ENCODE measurements around the gene CCDC30. TPM values are rescaled to one million over a fixed set of nuclear protein-coding genes. Genes with fewer than 3 reads are reported as not detected.

Gene CCDC30
- total RNA-seq, 1 experiment from 2014 or later: 1.3 TPM

DNA sequence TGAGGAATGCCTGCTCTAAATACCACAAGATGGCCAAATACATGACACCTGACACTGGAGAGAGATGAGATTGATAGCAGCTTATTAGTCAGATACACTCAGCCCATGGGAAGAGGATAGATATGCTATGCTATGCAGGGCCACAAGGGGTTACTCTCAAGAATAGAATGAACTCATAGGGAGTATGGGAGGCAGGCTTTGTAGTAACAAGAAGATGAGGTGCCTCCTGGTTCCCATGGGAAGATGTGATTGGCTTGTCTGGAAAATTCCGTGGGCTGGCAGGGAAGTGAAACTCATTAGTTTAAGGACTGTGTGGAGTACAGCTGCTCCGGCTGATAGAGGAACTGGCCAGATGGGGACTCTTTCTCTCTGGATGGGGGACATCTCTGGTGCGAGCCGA is 16.5 kb downstream of the CCDC30 start:
- Histone ChIP-seq H3K36me3 (ENCODE audit: control insufficient read depth, insufficient read depth, low read length) (no peaks in the 10 kb centered on the region), H3K27ac (ENCODE audit: low read length) (no peak overlapping the region), H3K27me3 (ENCODE audit: control insufficient read depth, insufficient read depth, low read length) (no peaks in the 10 kb centered on the region; the same call in 1 of the 2 replicates), H3K4me1 (ENCODE audit: control insufficient read depth, insufficient read depth, low read length) (no peaks in the 10 kb centered on the region), H3K4me3 (ENCODE audit: low read depth in 2 of 2, low read length in 2 of 2) (no peak overlapping the region), H3K9me3 (ENCODE audit: control insufficient read depth, insufficient read depth, low read depth, low read length) (no peaks in the 10 kb centered on the region)
- ATAC-seq (peak; percentile 89), DNase-seq (ENCODE audit: low read depth, low spot score) (no peak)
- ChIA-PET CTCF (no interaction called here), POLR2A (no interaction called here)
- intact Hi-C loops (cut with micrococcal nuclease; ENCODE audit: unreplicated experiment): no loop called here
- BruUV-seq (replicated peaks): no TSS peak
- TF ChIP-seq, protein P1, sequence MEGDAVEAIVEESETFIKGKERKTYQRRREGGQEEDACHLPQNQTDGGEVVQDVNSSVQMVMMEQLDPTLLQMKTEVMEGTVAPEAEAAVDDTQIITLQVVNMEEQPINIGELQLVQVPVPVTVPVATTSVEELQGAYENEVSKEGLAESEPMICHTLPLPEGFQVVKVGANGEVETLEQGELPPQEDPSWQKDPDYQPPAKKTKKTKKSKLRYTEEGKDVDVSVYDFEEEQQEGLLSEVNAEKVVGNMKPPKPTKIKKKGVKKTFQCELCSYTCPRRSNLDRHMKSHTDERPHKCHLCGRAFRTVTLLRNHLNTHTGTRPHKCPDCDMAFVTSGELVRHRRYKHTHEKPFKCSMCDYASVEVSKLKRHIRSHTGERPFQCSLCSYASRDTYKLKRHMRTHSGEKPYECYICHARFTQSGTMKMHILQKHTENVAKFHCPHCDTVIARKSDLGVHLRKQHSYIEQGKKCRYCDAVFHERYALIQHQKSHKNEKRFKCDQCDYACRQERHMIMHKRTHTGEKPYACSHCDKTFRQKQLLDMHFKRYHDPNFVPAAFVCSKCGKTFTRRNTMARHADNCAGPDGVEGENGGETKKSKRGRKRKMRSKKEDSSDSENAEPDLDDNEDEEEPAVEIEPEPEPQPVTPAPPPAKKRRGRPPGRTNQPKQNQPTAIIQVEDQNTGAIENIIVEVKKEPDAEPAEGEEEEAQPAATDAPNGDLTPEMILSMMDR (IDR thresholded peaks at IDR 0.05): peak; percentile 38
- TF ChIP-seq SIN3A (IDR thresholded peaks at IDR 0.05; ENCODE audit: borderline replicate concordance, insufficient read depth, low read depth, low read length): no peak
- in situ Hi-C loops (cut with HindIII; ENCODE audit: low pct_unique_long_range_greater_than_20kb, low sequenced_read_pairs): no loop called here

DNA sequence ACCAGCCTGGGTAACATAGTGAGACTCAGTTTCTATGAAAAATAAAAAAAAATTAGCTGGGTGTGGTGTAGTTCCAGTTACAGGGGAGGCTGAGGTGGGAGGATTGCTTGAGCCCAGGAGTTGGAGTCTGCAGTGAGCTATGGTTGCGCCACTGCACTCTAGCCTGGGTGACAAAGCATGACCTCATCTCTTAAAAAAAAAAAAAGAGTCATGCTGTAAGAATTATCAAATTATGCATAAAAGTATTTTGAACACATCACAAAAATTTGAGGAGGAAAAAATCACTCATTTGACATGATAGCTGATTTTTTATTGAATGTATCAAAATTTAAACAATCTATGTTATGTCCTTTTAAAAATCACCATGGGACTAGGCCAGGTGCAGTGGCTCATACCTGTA is 17.8 kb downstream of the CCDC30 start:
- CTCF ChIA-PET: no interaction called here
- Histone ChIP-seq H3K4me1 (ENCODE audit: control insufficient read depth, insufficient read depth, low read length) (no peaks in the 10 kb centered on the region), H3K36me3 (ENCODE audit: control insufficient read depth, insufficient read depth, low read length) (no peaks in the 10 kb centered on the region), H3K9me3 (ENCODE audit: control insufficient read depth, insufficient read depth, low read depth, low read length) (no peaks in the 10 kb centered on the region), H3K27ac (ENCODE audit: low read length) (no peak overlapping the region), H3K27me3 (ENCODE audit: control insufficient read depth, insufficient read depth, low read length) (no peaks in the 10 kb centered on the region; the same call in 1 of the 2 replicates), H3K4me3 (ENCODE audit: low read depth in 2 of 2, low read length in 2 of 2) (no peak overlapping the region)
- ATAC-seq (no peak), DNase-seq (ENCODE audit: low read depth, low spot score) (no peak)
- POLR2A ChIA-PET: no interaction called here
- BruUV-seq (replicated peaks): no TSS peak
- no peak for TF ChIP-seq SIN3A (IDR thresholded peaks at IDR 0.05; ENCODE audit: borderline replicate concordance, insufficient read depth, low read depth, low read length)
- TF ChIP-seq TCF7L2 (IDR thresholded peaks at IDR 0.05; ENCODE audit: low read depth, low read length): no peak
- TF ChIP-seq, protein P1 (IDR thresholded peaks at IDR 0.05): no peak
- TF ChIP-seq, protein P2, sequence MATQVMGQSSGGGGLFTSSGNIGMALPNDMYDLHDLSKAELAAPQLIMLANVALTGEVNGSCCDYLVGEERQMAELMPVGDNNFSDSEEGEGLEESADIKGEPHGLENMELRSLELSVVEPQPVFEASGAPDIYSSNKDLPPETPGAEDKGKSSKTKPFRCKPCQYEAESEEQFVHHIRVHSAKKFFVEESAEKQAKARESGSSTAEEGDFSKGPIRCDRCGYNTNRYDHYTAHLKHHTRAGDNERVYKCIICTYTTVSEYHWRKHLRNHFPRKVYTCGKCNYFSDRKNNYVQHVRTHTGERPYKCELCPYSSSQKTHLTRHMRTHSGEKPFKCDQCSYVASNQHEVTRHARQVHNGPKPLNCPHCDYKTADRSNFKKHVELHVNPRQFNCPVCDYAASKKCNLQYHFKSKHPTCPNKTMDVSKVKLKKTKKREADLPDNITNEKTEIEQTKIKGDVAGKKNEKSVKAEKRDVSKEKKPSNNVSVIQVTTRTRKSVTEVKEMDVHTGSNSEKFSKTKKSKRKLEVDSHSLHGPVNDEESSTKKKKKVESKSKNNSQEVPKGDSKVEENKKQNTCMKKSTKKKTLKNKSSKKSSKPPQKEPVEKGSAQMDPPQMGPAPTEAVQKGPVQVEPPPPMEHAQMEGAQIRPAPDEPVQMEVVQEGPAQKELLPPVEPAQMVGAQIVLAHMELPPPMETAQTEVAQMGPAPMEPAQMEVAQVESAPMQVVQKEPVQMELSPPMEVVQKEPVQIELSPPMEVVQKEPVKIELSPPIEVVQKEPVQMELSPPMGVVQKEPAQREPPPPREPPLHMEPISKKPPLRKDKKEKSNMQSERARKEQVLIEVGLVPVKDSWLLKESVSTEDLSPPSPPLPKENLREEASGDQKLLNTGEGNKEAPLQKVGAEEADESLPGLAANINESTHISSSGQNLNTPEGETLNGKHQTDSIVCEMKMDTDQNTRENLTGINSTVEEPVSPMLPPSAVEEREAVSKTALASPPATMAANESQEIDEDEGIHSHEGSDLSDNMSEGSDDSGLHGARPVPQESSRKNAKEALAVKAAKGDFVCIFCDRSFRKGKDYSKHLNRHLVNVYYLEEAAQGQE (IDR thresholded peaks at IDR 0.05; ENCODE audit: insufficient read depth in 1 of 2, low read depth in 2 of 2, low read length in 1 of 2): no peak
- no peak for TF ChIP-seq POLR2AphosphoS5 (IDR thresholded peaks at IDR 0.05; ENCODE audit: low read depth, low read length)
- intact Hi-C loops (cut with micrococcal nuclease; ENCODE audit: unreplicated experiment) (no loop called here), in situ Hi-C loops (cut with HindIII; ENCODE audit: low pct_unique_long_range_greater_than_20kb, low sequenced_read_pairs) (no loop called here)

All from Panc1 (cell line).